Measurements from ENCODE around the gene STXBP1.

GRCh38 chr9:127575875-127576778 lies 36.0 kb upstream of the STXBP1 start:
- TF ChIP-seq EZH2phosphoT487 (conservative IDR thresholded peaks at IDR 0.05; ENCODE audit: low read length) (no peak), CTCF (IDR thresholded peaks at IDR 0.05; ENCODE audit: insufficient read depth, low read length, poor library complexity, severe bottlenecking) (no peak)
